ENCODE data around the gene HSDL1.
A peak's percentile ranks its signal among the peaks of the same experiment; 100 is the strongest.

Gene HSDL1

GRCh38 chr16:84175350-84176081 is 30.5 kb upstream of the HSDL1 start:
- peak; percentile 70 for DNase-seq

- no peak for DNase-seq
Measured at GRCh38 chr16:84174396-84174795, 29.4 kb upstream of the HSDL1 start.

- no peak for DNase-seq
Measured at GRCh38 chr16:84169765-84170310, 24.9 kb upstream of the HSDL1 start.

DNA sequence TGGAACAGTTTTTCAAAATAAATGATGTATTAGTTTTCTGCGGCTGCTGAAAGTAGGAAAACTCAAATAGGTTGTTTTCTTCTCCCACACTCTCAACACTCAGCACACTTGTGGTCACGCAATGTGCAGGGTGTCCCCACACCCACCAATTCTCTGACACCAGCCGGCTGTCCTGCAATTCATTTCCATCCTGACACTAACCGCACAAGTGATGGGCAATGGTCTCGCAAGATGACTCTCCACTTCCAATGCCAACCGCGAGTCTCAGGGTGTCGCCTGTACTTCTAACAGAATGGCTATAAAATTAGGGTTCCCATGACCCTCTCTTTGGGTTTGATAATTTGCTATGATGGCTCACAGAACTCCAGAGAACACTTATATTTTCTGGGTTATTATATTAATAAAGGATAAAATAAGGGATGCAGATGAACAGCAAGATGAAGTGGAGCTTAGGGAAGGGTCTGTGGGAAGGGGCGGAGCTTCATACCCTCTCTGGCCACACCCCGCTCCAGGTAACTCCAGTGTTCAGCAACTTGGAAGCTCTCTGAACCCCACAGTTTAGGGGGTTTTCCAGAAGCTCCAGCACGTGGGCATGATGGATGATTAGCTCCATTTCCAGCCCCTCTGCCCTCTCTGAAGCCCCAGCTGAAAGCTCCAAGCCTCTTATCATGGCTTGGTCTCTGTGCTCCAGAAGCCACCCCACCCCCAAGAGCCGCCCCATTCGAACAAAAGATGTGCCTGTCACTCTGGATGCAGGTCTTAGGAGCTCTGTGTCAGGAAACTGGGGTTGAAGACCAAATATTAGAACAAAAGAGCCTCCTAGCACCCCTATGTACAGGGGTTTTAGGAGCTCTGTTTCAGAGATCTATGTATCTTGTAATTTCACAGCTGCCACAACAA is 22.1 kb upstream of the HSDL1 start:
- DNase-seq = no peak

- DNase-seq = no peak
Measured at GRCh38 chr16:84165746-84166145, 20.8 kb upstream of the HSDL1 start.

DNA sequence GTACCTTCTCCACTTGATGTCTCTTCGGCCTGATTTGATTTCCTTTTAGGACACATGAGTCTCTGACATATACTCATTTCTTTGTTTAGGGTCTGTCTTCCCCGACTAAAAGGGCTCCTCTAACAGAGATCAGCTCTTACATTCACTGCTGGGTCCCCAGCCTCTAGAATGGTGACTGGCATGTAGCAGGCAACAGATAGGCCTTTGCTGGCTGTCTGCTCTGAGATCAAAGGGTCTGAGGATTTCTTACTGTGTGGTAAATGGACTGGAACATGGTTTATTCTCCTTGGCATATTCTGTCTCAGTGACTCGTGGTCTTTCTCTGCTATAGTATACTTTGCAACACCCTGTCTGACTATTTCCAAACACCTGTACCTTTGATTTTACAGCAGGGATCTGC is 16.8 kb upstream of the HSDL1 start:
- no peak for DNase-seq

DNA sequence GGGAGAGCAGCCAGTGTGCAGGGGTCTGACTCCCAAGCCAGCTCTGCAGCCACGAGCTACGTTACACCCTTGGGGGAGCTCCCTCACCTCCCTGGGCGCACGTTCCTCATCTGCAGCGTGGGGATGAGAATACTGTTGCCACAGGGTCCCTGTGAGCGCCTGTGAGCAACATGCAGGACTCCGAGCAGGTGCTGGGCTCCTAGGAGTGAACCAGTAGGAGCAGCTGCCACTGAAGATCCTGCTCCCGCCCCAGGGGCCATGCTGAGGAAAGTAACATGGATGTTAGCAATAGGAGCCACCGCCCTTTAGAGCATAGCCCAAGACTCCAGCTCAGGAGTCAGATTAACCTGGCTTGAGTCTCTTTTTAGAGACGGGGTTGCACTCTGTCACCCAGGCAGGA is 16.1 kb upstream of the HSDL1 start:
- no peak for DNase-seq

- DNase-seq = no peak
Measured at GRCh38 chr16:84159800-84160199, 14.8 kb upstream of the HSDL1 start.

- DNase-seq = no peak
Measured at GRCh38 chr16:84159007-84159406, 14.0 kb upstream of the HSDL1 start.

DNA sequence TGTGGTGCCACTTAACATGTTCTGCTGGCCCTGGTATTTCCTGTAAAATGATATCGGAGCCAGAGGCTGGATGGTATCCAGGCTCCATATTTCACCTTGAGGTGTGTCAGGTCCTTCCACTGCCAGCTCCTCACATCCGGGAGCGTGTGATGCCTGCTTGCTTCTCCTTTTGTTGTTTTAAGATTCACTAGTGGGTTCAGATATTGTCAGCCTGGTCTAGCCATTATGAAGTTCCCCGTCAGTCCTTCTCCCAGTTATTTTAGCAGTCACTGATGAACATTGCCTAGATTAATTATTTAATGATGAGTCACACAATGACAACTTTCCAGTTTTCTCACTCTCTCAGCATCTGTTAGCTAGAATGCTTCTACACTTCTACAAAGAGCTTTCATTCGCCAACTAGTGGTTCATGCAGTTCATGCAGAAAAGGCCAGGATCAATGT is 11.4 kb upstream of the HSDL1 start:
- DNase-seq = no peak

DNA sequence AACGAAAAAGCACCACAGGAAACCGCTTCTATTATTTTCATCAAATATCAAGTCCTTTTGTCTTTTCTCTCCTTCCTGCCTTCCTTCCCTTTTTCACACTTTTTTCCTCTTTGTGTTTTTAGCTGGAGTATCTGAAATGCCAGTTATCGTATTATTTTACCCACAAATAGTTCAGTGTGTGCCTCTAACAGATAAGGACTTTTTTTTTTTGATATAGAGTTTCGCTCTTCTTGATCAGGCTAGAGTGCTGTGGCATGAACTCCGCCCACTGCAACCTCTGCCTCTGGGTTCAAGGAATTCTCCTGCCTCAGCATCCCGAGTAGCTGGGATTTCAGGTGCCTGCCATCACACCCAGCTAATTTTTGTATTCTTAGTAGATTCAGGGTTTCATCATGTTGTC is 10.8 kb upstream of the HSDL1 start:
- DNase-seq = no peak

GRCh38 chr16:84155226-84155625 is 10.2 kb upstream of the HSDL1 start:
- no peak for DNase-seq

DNA sequence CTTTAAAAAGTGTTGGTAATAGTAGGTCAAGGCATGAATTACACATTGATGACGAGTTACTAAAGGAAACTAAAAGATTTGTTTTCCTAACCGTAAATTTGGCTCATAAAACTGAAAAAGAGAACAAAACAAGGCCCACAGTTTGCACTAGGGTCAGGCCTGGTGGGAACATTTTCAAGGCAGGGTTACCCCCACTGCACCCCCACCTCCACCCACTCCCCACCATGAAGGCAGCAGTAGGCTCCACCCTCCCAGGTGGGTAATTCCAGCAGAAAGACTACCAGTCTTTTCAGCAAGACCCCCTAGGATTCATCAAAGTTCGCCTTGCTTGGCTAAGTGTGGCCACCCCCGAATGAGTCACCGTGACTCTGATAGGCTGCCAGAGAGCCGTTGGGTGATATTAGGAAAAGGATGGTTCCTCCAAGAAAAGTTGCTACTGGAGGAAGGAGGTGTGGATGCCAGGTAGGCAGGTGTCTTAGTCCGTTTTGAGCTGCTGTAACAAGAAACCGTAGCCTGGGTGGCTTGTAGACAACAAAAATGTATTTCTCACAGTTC is 8.8 kb upstream of the HSDL1 start:
- DNase-seq = no peak

DNA sequence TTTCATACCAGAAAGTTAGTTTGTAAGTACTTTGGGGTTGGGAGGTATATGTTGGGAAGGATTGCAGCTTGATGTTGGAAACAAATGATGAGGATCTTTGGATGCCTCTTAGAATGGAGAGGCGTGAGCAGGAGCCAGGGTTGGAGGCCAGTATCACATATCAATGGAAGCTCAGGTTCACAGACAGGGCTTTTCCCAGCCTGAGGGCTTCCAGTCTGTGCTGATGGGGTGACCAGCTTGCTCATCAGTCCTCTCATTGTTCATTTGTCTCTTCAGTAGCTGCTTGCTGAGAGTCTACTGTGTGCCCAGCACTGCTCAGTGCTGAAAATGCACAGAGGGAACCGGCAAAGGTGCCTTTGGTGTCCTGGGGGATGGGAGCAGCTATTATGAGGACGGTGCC is 5.9 kb upstream of the HSDL1 start:
- no peak for DNase-seq

- DNase-seq = peak; percentile 24
Measured at GRCh38 chr16:84144209-84144858, 643 bp downstream of the HSDL1 start.

DNA sequence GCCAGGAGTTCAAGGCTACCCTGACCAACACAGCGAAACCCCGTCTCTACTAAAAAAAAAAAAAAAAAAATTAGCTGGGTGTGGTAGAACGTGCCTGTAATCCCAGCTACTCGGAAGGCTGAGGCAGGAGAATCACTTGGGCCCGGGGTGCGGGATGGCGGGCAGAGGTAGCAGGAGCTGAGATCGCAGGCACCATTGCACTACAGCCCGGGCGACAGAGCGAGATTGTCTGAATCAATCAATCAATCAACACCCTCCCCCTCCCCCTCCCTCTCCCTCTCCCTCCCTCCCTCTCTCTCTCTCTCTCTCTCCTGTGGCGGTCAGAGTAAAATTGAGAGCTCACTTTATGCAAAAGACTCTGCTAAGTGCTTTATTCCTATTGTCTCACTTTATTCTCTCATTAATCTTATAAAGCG is 1.2 kb downstream of the HSDL1 start:
- no peak for DNase-seq

GRCh38 chr16:84143081-84143480 is 1.9 kb downstream of the HSDL1 start:
- no peak for DNase-seq

- DNase-seq = no peak
Measured at GRCh38 chr16:84141143-84141670, 3.8 kb downstream of the HSDL1 start.

GRCh38 chr16:84139628-84140258 is 5.2 kb downstream of the HSDL1 start:
- no peak for DNase-seq

DNA sequence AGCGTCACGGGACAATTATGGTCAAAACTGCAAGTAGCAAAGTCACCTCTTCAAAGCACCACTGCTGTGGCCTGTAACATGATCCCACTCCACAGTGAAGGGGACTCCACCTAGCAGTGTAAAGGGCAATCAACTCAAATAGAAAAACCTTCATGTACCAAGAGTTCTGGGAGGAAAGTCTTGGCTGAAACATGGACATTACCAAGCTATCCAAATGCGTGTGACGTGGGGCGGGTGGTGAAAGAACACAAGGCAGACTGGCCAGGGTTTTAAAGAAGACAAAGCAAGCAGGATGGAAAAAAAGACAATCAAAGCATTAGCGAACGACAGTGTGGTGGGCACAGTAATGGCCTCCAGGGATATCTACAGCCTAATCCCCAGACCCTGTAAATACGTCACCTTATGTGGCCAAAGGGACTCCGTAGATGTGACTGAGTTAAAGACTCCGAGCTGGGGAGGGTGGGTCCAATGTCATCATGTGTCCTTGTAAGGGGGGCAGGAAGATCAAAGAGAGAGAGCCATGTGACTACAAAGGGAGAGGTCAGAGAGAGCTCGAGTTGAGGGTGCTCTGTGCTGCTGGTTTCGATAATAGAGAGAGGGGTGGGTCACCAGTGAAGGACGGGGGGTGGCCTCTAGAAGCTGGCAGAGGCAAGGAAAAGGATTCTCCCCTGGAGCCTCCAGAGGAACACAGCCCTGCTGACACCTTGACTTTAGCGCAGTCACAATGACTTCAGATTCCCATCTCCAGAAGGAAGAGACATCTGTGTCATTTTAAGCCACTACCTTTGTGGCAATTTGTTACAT is 6.0 kb downstream of the HSDL1 start:
- peak; percentile 58 for DNase-seq

DNA sequence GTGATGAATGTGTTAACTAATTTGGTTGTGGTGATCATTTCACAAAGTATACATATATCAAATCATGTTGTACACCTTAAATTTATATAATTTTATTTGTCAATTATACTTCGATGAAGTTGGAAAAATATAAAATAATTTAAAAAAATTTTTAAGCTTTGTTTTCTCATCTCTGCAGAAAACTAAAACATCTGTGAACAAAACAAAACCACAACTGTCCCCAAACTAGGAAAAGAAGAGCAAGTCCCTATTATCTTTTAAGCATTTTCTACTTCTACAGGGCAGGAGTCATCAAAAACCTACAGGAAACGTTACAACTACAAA is 6.5 kb downstream of the HSDL1 start:
- DNase-seq = no peak
